SK-N-MC (cell line): ENCODE results near the gene CTNNAL1.

ENCODE experiments used
- DNase-seq: peaks from one replicate; pipeline ENCODE4 v3.0.0-alpha.2; 2011; ENCODE audit warnings: low read depth, low spot score
- H3K27ac ChIP-seq: fragments of 200-600 bp; sonication (generic); 2 replicates; pipeline ENCODE4 v1.5.1; 2016; ENCODE audit warnings: mixed run types
- H3K36me3 ChIP-seq: fragments of 200-600 bp; sonication (generic); 2 replicates; pipeline ENCODE4 v1.6.1; 2017; ENCODE audit warnings: antibody characterized with exemption, low read length, mixed read lengths; ENCODE audit not compliant: insufficient read depth
- H3K4me3 ChIP-seq: fragments of 200-600 bp; sonication (generic); 2 replicates; pipeline ENCODE4 v1.5.1; 2016
- H3K9ac ChIP-seq: fragments of 200-600 bp; sonication (generic); 2 replicates; pipeline ENCODE4 v1.8.0; 2017; ENCODE audit warnings: mixed run types, mixed read lengths; ENCODE audit not compliant: insufficient read length
- H3K9me3 ChIP-seq: fragments of 200-600 bp; sonication (generic); 2 replicates; pipeline ENCODE4 v1.6.1; 2017; ENCODE audit warnings: low read depth, mild to moderate bottlenecking, antibody characterized with exemption, low read length, moderate library complexity, mixed read lengths
- EZH2 ChIP-seq: fragments of 200-600 bp; sonication (generic); IDR thresholded peaks from one replicate; pipeline ENCODE4 v1.6.1; 2017; ENCODE audit warnings: antibody characterized with exemption
- FOXP2 ChIP-seq: optimal IDR thresholded peaks from 2 replicates; pipeline ENCODE3; 2011; ENCODE audit warnings: mild to moderate bottlenecking, moderate library complexity; ENCODE audit not compliant: insufficient read depth; ENCODE audit errors: extremely low read length, control extremely low read depth
- POLR2AphosphoS5 ChIP-seq: IDR thresholded peaks from 2 replicates; pipeline ENCODE4 v1.6.1; 2012; ENCODE audit warnings: mild to moderate bottlenecking, low read depth, low read length, borderline replicate concordance

Gene CTNNAL1

DNA sequence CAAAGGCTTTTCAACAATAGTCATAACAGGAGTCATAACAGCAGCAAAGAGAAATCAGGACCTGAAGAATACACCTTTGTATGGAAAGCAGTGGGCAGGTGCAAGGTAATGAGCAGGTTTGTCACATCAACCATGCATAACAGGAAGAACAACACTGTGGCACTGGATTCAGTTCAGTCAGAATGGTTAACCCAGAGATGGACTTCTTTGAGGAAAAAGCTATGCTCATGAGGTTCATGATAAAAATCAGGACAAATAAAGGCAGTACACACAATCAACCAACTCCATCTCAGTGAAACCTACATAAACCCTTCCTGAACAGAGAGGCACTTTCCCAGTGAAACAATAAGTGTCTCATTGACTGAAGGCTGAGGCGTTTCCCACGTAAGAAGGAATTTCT, 52.1 kb downstream of the CTNNAL1 start:
- H3K36me3 ChIP-seq, result no peaks in the 10 kb centered on the region
- no peak overlapping the region for H3K9ac ChIP-seq
- no peaks in the 10 kb centered on the region for H3K9me3 ChIP-seq
- TF ChIP-seq EZH2, result no peak
- TF ChIP-seq FOXP2, result no peak
- no peak for TF ChIP-seq POLR2AphosphoS5
- no peak for DNase-seq
- no peak overlapping the region for H3K27ac ChIP-seq
- H3K4me3 ChIP-seq, result no peak overlapping the region

DNA sequence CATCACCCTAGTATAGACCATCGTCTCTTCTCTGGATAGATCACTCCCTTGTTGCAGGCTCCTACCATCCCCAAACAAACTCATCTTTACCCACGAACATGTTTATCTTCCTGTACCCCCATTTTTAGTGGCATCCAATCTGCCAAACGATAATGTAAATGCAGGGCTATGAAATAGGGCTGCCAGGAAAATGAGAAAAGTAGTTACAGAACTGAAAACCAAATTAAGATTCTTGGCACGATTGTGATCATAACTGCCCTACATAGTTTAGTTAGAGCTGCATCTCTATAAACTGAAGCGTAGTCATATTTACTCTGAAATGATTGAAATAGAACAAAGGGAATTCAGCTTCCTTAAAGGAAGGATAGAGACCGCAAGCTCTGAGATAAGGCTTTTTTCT, 53.0 kb downstream of the CTNNAL1 start:
- no peaks in the 10 kb centered on the region for H3K36me3 ChIP-seq
- no peak for TF ChIP-seq FOXP2
- TF ChIP-seq POLR2AphosphoS5, result no peak
- TF ChIP-seq EZH2, result no peak

DNA sequence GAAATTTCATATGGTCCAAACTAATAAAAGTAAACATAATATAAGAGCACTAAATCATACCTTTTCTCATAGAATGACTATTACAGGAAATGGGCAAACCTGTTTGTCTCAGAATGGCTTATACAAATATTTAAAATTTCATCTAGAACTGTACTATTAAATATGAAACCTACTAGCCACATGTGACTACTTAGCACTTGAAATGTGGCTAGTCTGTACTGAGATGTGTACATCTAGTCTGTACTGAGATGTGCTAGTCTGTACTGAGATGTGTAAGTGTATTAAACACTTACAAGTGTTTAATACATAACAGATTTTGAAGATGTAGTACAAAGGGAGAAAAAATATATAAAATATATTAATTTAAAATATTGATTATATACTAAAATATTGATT, 56.7 kb downstream of the CTNNAL1 start:
- H3K36me3 ChIP-seq, result peaks cover 3% of the 10 kb centered on the region; the same call in 1 of the 2 replicates
- no peak overlapping the region for H3K4me3 ChIP-seq
- no peak overlapping the region for H3K27ac ChIP-seq
- DNase-seq, result no peak
- H3K9ac ChIP-seq, result no peak overlapping the region
- TF ChIP-seq POLR2AphosphoS5 (no peak), FOXP2 (no peak), EZH2 (no peak)
- no peaks in the 10 kb centered on the region for H3K9me3 ChIP-seq

More for the DNA sequence above, 53.0 kb downstream of the CTNNAL1 start:
- DNase-seq, result no peak
- H3K4me3 ChIP-seq, result no peak overlapping the region
- no peak overlapping the region for H3K27ac ChIP-seq
- H3K9me3 ChIP-seq, result no peaks in the 10 kb centered on the region
- no peak overlapping the region for H3K9ac ChIP-seq

DNA sequence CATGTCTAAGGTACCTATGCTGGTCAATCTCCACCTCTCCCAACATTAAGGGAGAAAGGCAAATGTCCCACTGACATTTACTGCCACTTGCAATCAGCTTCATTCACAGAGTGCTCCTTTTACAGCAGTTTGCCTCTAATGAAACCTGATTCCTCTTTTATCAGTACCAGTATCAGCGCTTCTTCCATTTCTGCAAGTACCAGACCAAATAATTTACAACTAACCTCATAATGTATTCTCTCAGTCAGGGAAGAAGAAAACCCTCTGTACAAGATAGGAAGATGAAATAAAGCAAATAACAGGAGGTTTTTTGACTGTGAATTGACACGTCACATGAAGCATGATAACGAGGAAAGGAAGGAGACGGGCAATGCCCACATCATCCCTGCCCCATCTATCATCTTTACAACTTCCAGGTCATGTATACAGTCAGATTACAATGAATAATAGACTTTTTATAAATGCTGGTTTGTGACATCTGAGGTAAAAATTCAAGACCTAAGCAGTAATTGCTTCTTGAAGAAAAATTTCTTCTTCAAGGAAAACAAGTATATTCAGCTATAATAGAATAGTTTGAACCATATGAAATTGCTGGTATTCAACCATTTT, 57.2 kb downstream of the CTNNAL1 start:
- no peak overlapping the region for H3K27ac ChIP-seq
- H3K9me3 ChIP-seq, result no peaks in the 10 kb centered on the region
- no peak for DNase-seq
- no peak for TF ChIP-seq POLR2AphosphoS5
- no peak for TF ChIP-seq FOXP2
- no peak for TF ChIP-seq EZH2
- no peak overlapping the region for H3K9ac ChIP-seq
- no peak overlapping the region for H3K4me3 ChIP-seq
- peaks cover 3% of the 10 kb centered on the region; the same call in 1 of the 2 replicates for H3K36me3 ChIP-seq

DNA sequence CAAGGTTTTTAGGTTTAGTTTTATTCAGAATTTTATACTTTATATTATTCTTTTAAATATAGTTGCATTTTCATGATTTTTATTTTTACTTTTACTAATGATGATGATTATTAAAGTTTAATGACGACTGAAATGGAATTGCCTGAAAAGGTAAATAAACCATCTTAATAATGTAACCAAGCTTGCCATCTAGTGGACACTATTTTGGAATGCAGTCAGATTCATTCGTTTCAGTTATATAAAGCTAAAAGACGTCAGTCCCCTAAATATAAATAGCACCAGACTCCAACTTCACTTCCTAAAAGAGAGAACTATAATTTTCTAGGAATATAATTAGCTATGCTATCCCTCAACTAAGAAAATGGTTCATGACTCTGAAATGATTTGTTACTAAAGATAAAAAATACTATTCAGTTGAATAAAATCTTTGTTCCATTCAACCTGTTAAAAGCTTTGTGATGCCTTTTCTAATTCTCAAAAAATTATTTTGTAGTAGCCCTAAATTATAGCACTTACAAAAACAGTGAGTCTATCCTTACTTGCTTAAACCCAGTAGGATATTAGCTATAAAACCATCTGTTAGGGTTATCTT, 59.2 kb downstream of the CTNNAL1 start:
- no peak for DNase-seq
- TF ChIP-seq EZH2, result no peak
- no peak for TF ChIP-seq FOXP2
- TF ChIP-seq POLR2AphosphoS5, result no peak
- Histone ChIP-seq H3K27ac (no peak overlapping the region), H3K9me3 (no peaks in the 10 kb centered on the region), H3K4me3 (no peak overlapping the region), H3K36me3 (peaks cover 3% of the 10 kb centered on the region; the same call in 1 of the 2 replicates), H3K9ac (no peak overlapping the region)

DNA sequence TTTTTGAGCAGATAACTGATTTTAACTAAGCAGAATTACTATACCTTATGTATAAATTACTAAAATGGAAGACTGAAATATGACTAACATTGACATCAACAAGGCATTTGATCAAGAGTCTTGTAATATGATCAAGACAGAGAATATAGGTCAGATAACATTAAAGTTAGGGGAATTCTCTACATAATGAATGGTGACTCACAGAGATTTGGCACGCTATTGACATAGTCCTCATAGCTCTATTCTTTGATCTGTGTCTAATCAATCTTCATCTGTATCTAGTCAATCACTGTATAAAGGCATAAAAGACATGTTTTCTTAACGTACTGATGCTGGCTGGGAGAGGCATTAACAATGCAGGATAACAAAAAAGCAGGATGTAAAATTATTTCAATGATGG, 61.7 kb downstream of the CTNNAL1 start:
- H3K4me3 ChIP-seq, result no peak overlapping the region
- no peak overlapping the region for H3K27ac ChIP-seq
- TF ChIP-seq POLR2AphosphoS5 (no peak), EZH2 (no peak), FOXP2 (no peak)
- DNase-seq, result no peak
- H3K9me3 ChIP-seq, result no peaks in the 10 kb centered on the region
- no peak overlapping the region for H3K9ac ChIP-seq
- H3K36me3 ChIP-seq, result peaks cover 3% of the 10 kb centered on the region; the same call in 1 of the 2 replicates

DNA sequence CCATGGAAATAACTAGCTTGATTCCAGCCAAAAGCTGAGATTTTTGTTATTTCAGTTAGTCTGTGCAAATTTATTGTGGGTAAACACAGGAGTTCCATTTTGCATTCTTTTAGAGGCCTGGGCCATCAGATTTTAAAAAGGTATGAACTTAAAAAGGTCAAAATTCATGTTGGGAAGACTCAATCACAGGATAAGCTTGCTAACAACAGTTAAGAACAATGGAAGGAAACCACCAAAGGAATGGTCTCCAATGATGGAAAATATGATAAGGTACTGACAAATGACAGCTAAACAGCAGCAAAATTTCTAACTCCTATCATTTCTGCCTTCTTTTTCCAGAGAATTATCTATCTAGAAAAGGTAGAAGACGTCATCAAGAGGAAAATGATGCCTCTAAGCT, 63.1 kb downstream of the CTNNAL1 start:
- Histone ChIP-seq H3K4me3 (no peak overlapping the region), H3K9ac (no peak overlapping the region), H3K27ac (no peak overlapping the region), H3K9me3 (no peaks in the 10 kb centered on the region), H3K36me3 (peaks cover 3% of the 10 kb centered on the region; the same call in 1 of the 2 replicates)
- no peak for DNase-seq
- TF ChIP-seq POLR2AphosphoS5, result no peak
- no peak for TF ChIP-seq EZH2
- TF ChIP-seq FOXP2, result no peak

DNA sequence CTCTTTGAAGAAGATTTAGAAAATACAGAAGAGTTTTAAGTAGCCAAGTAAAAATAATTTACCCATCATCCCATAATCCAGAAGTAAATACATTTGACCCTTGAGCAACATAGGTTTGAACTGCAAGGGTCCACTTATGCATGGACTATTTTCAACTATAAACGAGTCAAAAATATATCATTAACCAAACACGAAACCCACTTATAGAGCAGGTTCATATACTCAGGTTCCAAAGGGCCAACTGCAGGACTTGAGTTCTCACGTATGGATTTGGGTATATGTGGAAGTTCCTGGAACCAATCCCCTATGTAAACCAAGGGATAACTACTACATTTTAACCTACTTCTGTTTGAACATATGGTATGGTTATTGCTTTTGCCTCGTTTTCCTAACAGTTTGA, 73.3 kb downstream of the CTNNAL1 start:
- Histone ChIP-seq H3K9ac (no peak overlapping the region), H3K4me3 (no peak overlapping the region), H3K36me3 (peaks cover 9% of the 10 kb centered on the region; the same call in 1 of the 2 replicates), H3K9me3 (no peaks in the 10 kb centered on the region), H3K27ac (no peak overlapping the region)
- TF ChIP-seq FOXP2 (no peak), EZH2 (no peak), POLR2AphosphoS5 (no peak)
- no peak for DNase-seq
